ENCODE measurements around the gene FKBP2. TPM values are rescaled to one million over a fixed set of nuclear protein-coding genes. Genes with fewer than 3 reads are reported as not detected.

FKBP2 gene
- total RNA-seq, 1 experiment from 2014 or later: 41.0 TPM

DNA sequence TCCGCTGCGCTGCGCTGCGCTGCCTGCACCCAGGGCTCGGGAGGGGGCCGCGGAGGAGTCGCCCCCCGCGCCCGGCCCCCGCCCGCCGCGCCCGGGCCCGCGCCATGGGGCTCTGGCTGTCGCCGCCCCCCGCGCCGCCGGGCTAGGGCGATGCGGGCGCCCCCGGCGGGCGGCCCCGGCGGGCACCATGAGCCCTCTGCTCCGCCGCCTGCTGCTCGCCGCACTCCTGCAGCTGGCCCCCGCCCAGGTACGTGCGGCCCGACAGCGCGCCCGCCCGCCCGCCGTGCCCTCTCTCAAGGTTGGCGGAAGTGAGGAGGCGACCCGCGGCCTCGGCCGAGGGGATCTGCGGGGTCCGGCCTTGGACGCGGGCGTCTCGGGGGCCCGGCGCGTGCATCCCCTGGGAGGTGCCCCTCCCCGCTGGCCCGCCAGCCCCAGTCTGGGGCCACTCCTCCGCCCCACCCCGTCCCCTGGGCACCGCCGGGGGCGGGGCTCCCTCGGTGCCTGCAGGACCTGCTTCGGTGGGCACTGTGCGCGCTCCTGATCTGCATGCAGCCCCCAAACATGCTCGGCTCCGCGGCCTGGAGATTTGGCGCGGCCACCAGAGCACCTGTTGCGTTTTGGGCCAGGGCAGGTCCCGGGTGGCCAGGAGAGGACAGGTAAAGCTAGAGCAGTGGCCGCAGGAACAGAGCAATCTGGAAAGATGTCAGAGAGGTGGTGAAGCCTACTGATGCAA is 6.1 kb upstream of the FKBP2 start:
- no peak overlapping the region for H2BK12ac ChIP-seq (ENCODE audit: insufficient read length, low read depth, low read length)
- no peak overlapping the region for H2BK15ac ChIP-seq (ENCODE audit: low read depth, low read length)
- no peak overlapping the region for H3T11ph ChIP-seq (ENCODE audit: low read length)
- no peak overlapping the region for H2AFZ ChIP-seq (ENCODE audit: low read length)
- peak overlapping the region; percentile 42 for H3K4me2 ChIP-seq (ENCODE audit: insufficient read depth, insufficient read length, low read length)
- no peak overlapping the region for H4K8ac ChIP-seq (replicated peaks; ENCODE audit: insufficient read length, low read depth, low read length)
- H3K27ac ChIP-seq (ENCODE audit: insufficient read length, low read depth, low read length): no peak overlapping the region
- TF ChIP-seq, protein P1, sequence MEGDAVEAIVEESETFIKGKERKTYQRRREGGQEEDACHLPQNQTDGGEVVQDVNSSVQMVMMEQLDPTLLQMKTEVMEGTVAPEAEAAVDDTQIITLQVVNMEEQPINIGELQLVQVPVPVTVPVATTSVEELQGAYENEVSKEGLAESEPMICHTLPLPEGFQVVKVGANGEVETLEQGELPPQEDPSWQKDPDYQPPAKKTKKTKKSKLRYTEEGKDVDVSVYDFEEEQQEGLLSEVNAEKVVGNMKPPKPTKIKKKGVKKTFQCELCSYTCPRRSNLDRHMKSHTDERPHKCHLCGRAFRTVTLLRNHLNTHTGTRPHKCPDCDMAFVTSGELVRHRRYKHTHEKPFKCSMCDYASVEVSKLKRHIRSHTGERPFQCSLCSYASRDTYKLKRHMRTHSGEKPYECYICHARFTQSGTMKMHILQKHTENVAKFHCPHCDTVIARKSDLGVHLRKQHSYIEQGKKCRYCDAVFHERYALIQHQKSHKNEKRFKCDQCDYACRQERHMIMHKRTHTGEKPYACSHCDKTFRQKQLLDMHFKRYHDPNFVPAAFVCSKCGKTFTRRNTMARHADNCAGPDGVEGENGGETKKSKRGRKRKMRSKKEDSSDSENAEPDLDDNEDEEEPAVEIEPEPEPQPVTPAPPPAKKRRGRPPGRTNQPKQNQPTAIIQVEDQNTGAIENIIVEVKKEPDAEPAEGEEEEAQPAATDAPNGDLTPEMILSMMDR (conservative IDR thresholded peaks at IDR 0.05): no peak
- no peak overlapping the region for H3K4ac ChIP-seq (ENCODE audit: low read depth, low read length)
- H3K23ac ChIP-seq (ENCODE audit: insufficient read length, low read depth, low read length): no peak overlapping the region
- no peaks in the 10 kb centered on the region for H4K20me1 ChIP-seq (ENCODE audit: control insufficient read depth, insufficient read depth, insufficient read length)
- H3K4me1 ChIP-seq (ENCODE audit: insufficient read depth, low read length): no peaks in the 10 kb centered on the region
- no peaks in the 10 kb centered on the region for H3K79me1 ChIP-seq (ENCODE audit: insufficient read depth, low read depth, low read length, poor library complexity, severe bottlenecking)
- H3K14ac ChIP-seq (ENCODE audit: insufficient read depth, low read length): no peak overlapping the region
- Mint-ChIP-seq H3K27me3 (ENCODE audit: low read depth) (peaks cover 20% of the 10 kb centered on the region), H3K36me3 (ENCODE audit: insufficient read depth in 1 of 3, low read depth in 3 of 3) (peaks cover 4 to 26% (median 13%) of the 10 kb centered on the region in 3 experiments; a peak in 6 of 7 replicates), H3K27ac (peak overlapping the region in 1 of 3 experiments; percentile 82; a peak in 1 of 7 replicates), H3K9me3 (no peaks in the 10 kb centered on the region), H3K4me3 (peak overlapping the region; percentile 81 to 85), H3K4me1 (peaks cover 16 to 24% of the 10 kb centered on the region in 2 experiments)
- H3K18ac ChIP-seq (ENCODE audit: insufficient read length, low read depth, low read length): no peak overlapping the region
- no peaks in the 10 kb centered on the region; the same call in 1 of the 2 replicates for H3K27me3 ChIP-seq (ENCODE audit: insufficient read depth, low read length)
- no peak overlapping the region for H2BK20ac ChIP-seq (ENCODE audit: low read depth, low read length, poor library complexity, severe bottlenecking)
- H3K9me3 ChIP-seq (ENCODE audit: control insufficient read depth, low read depth, low read length): no peaks in the 10 kb centered on the region
- H3K23me2 ChIP-seq (ENCODE audit: insufficient read length, low read depth, low read length, poor library complexity, severe bottlenecking): peaks cover 21% of the 10 kb centered on the region
- H3K56ac ChIP-seq (ENCODE audit: insufficient read length, low read depth, low read length): no peak overlapping the region
- no peak overlapping the region for H2BK120ac ChIP-seq (ENCODE audit: low read depth, low read length, poor library complexity, severe bottlenecking)
- WGBS (ENCODE audit: extremely low coverage, insufficient read length, low lambda C conversion rate): no CpG with 5 or more reads among the region's 80 CpGs
- no peaks in the 10 kb centered on the region for H3K79me2 ChIP-seq (ENCODE audit: insufficient read depth, low read length)
- DNase-seq: no peak
- no peak overlapping the region for H2AK5ac ChIP-seq (ENCODE audit: insufficient read length, low read length)
- no peak overlapping the region for H2BK5ac ChIP-seq (ENCODE audit: insufficient read length, low read length)
- no peak overlapping the region for H4K5ac ChIP-seq (ENCODE audit: insufficient read length, low read depth, low read length)
- no peak overlapping the region for H4K91ac ChIP-seq (ENCODE audit: insufficient read length, low read depth, low read length)
- H3K9ac ChIP-seq (ENCODE audit: extremely low read depth, insufficient read length, low read length): no peak overlapping the region
